DMS53 (cell line): ENCODE results near the gene FBXO41.

ENCODE experiments used
- DNase-seq: peaks from one replicate; lab custom pipeline; 2025; lab: John Stamatoyannopoulos, UW

FBXO41 gene, protein sequence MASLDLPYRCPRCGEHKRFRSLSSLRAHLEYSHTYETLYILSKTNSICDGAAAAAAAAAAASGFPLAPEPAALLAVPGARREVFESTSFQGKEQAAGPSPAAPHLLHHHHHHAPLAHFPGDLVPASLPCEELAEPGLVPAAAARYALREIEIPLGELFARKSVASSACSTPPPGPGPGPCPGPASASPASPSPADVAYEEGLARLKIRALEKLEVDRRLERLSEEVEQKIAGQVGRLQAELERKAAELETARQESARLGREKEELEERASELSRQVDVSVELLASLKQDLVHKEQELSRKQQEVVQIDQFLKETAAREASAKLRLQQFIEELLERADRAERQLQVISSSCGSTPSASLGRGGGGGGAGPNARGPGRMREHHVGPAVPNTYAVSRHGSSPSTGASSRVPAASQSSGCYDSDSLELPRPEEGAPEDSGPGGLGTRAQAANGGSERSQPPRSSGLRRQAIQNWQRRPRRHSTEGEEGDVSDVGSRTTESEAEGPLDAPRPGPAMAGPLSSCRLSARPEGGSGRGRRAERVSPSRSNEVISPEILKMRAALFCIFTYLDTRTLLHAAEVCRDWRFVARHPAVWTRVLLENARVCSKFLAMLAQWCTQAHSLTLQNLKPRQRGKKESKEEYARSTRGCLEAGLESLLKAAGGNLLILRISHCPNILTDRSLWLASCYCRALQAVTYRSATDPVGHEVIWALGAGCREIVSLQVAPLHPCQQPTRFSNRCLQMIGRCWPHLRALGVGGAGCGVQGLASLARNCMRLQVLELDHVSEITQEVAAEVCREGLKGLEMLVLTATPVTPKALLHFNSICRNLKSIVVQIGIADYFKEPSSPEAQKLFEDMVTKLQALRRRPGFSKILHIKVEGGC

DNA sequence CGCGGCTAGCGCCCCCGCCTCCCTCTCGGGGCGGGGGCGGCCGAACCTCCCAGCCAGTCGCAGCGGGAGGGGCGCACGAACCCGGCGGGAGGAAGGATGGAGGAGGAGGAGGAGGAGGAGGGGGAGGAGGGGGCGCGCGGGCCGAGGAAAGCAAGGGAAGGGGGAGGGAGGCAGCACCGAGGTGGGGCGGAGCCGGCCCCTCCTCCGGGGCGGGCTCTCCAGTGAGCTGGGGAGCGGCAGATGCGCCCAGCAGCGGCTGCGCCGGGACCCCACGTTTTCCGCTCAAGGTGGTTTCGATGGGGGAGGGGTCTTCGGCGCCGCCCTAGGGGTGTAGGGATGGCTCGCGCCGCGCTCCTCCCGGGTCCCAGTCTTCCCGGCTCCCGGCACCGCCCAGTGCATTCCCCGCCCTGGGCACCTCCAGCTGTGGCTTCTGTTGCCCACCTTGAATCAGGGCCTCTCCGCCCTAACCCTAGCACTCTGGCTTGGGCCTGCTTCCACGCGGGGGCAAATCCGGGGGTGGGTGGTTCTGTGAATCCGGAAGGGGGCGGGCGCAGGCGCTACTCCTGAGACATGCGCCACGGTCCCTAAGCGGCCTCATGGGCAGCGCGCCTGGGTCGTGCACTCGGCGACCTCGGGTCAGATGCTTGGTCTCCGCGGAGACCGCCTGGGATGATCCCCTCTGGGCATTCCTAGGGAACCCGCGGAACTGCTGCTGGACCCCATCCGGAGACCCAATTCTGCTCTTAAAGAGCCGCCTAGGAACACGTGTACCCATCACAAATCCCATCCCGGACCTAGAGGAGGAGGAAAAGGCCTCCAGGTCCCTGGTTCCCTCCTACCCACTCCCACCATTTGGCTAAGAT lies at the start of gene FBXO41:
FBXO41 (minus strand) TSS at position 183 of the 863 bp plus-strand sequence. CDS start 14,848 bp downstream, outside the sequence.
- peak; percentile 85 for DNase-seq

DNA sequence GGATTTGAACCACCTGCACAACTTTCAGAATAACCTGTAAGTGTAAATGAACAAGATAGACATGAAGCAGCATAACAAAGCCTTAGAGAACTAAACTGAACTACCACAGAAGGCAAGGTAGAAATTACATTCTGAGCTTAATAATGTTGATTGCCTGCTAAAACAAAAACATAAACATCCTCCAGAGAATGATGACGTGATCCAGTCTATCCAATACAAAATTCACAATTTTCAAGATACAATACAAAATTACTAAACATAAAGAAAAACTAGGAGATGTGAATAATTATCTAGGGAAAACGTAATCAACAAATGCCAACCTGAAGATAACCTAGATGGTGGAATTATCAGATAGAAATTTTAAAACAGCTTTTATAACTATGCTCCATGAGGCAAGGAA lies 49.8 kb upstream of the FBXO41 start:
- DNase-seq = no peak

DNA sequence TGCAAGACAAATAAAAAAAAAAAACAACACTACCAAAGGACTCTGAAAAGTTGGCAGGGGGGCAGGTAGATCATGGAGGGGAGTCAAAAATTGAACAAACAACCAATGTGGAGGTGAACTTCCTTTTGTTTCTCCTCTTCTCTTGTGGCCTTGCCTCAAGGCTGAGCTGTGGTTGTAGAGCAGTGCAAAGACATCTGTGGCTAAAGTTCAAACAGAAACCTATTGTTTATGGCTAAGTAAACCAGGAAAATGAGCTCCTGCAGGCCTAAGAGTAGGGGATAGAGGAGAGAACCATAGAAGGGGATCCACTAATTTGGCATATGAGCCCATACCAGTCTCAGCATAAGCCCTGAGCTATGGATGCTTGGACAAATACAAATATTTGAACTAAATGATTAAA lies 49.3 kb upstream of the FBXO41 start:
- peak; percentile 93 for DNase-seq

DNA sequence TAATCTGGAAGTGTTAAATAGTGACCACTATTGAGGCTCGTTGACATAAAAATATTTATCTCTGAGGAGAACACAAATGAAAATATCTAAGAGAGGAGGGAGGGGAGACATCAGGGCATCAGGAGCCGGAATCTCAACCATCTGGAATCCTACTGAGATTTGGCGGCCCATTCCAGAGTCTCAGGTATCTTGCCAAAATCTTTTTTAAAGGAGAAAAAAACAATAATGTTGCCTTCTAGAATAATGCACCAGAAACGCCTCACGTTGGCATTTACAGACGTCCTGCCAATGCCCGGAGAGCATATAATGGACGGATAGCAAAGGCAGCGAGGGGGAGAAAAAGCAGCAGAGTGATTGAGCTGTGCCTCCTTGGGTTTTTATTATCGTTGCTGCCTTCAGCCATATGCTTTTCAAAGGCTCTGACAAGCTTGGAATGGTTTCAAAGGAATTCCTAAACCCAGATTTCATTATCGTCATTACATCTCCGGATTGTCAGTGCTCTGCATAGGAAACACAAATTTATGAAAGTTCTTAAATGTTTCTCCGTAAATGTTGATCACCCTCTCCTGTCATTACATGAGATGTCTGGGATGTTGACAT lies 39.9 kb upstream of the FBXO41 start:
- no peak for DNase-seq

DNA sequence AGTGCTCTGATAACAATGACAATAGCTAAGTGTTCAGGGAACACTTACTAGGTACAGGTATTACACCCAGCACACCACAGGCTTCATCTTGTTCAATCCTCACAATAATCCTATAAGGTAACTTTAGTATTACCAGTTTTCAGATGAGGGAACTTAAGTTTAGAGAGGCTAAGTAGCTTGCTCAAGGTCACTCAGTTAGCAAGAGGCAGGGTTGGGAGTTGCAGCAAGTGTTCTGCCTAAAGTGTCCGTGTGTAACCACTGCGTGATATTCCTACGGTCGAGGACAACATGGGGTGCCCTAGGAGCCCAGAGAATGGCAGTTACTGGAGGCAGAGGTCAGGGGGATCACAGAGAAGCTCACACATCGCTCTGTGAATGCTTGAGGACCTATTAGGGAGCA lies 39.3 kb upstream of the FBXO41 start:
- DNase-seq = no peak

DNA sequence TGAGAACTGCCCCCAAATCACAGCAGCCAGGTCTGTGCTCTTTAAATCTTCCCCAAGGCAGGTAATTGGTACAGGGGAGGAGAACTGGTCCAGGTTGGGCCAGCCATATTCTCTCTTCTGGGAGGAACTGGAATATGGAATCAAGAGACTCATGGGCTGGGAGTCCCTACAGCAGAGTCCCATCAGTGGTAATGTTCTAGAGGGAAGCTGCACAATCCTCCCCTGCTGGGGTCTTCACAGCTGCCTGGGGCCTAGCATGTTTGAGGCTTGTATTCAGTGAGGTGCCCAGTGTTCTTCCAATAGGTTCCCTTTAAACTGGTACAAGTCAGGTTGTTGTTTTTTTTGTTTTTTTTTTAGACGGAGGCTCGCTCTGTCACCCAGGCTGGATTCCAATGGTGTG lies 30.2 kb upstream of the FBXO41 start:
- no peak for DNase-seq

DNA sequence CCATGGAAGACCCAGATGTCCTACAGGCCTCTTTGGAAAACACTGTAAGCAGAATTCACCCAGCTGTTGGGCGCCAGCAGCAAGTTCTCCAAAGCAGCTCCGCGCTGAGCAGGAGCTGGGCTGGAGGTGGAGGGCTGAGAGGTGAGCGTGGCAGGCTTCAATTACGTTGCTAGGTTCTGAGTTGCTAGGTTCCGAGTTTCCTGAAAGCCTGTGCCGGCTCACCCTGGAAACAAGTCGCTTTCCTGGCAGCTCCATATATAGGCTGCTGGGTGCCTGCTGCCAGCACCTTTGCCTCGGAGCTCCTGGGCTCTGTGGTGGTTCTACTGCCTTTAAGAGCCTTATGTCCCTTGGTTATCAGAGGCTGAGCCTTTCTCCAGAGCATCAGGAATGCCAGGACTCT lies 23.4 kb upstream of the FBXO41 start:
- DNase-seq = no peak

DNA sequence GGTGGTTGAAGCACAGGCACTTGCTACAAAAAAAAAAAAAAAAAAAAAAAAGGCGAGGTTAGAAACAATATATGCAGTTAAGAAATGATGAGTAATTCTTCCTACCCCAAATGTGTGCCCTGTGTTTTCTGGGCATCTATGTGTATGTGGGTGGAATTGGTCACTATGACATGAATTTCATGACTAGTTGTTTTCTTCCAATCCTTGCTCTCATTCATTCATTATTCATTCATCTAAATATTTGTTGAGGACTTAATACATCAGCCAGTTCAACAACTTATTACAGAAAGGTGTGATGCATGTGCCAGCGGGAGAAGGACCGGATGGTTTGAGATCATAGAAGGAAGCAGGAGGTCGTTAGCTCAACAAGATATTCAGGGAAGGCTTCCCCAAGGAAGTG lies 17.4 kb upstream of the FBXO41 start:
- no peak for DNase-seq

DNA sequence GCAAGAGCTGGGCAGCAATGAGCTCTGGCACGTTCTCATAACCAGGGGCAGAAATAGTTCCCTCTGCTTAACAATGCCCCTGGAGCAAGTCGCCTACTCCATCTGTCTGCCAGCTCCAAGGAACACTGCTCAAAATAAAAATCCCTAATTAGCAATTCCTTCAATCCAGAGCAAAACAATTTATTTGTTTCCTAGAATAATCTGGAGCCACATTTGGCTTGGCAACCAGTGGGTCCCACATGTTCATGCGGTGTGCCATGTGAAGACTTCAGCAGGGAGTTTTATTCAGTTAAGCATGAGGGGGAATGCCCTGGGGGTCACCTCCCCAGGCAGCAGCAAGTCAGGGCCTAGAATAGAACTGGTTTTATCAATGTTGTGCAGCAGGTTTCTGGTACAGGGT lies 16.6 kb upstream of the FBXO41 start:
- DNase-seq = no peak

DNA sequence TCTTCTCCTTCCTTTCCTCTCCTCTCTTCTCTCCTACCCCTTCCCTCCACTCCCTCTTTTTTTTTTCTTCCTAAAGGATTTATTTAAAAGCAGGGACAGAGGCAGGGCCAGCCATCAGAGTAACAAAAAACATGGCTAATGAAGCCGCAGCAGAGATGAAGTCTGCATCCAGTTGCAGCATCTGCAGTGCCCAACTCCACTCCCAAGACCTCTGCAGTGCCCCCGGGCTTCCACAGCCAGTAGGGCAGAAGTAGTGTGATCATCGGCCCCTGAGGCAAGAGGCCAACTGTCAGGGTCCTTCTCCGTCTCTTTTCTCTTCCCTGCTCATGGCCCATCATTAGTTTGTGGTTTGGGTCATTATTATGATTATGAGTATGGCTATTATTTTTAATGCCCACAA lies 13.3 kb upstream of the FBXO41 start:
- no peak for DNase-seq

DNA sequence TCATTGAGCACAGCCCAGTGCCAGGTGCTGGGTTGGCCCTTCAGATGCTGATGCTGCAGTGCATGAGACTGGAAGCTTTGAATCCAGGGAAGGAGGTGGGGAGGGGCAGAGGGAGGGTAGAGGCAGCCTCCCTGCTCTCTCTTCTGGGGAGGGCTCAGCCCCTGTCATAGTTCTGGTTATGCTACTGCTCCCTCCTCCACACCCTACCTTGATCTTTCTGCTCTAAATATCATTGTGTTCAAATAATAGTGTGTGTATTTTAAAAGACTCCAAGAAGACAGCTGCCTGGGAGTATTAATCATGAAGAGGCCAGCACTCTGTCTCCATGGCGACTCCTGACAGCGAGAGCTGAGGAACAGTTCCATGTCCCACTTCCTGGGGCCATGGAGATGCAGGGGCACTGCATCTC lies 12.9 kb upstream of the FBXO41 start:
- peak; percentile 82 for DNase-seq

DNA sequence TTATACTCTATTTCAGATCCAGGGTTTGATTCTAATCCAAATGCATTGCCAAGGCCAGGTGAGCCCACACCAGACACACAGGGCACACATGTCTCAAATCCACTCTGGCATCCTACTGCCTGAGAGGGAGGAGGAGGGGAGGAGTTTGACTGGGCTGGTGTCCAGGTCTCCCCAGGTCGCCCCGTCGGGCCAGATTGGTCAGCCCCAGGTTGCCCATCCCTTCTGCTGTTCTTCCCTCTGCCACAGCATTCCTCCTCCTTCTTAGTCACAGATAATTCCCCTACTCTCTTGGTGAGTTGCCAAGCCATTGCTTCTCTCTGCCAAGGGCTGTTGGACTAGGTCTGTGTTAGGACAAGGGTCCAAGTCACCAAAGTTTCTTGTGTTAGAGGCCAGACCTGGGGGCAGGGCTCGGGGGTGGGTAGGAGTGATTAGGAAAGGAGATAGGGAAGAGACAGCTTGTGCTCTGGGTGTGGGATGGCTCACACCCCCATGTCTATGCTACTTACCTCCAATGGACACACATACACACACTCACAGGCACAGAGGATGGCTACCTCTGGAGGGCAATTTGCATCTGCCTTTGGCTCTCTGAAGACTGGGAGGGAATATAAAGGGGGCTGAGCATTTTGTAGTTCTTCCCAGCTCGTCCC lies 11.6 kb upstream of the FBXO41 start:
- DNase-seq = no peak

DNA sequence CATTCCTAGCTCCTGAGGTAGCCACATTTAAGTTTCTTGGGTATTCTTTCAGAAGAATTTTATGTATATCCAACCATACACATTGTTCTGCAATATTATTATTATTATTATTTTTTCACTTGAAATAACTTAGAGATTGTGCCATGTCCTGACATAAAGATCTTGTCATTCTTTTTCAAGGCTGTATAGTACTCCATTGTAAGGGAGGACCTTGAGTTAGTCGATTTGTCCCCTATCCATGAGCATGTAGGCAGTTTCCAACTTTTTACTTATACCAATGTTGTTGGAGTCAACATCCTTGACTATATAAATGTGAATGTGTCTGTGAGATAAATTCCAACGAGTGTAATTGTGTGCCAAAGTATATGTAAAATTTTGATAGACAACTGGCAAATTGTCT lies 10.0 kb upstream of the FBXO41 start:
- DNase-seq = no peak

DNA sequence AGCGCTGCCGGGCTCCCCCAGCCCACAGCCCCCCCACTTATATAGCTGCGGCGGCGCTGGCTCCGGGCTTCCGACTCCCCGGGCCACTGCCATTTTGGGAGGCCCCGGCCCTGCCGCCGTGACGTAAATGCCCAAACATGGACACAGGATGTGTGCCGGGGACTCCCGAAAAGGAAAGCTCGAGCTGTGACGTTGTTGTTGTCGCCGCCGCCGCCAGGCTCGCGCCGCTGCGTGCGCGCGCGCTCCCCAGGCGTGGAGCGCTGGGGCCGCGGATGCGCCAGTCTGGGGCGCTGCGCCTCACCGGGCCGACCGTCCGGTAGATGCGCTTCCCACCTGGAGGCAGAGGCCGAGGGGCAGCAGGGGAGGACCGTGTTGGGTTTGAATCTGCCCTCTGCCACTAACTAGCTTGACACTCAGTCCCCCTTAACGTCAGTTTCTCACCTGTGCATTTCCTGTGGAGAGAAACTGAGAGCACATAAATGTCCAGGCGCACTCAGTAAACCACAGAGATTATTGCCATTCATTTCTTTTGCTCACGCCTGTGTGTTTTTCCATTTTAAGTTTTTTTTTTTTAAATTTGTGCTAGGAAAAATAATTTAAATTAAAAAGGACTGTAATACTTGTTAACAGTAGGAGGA lies 9.4 kb upstream of the FBXO41 start, which contains the start of gene EGR4:
EGR4 (minus strand) TSS at position 15 of the 638 bp plus-strand sequence. CDS start 231 bp downstream, outside the sequence.
- peak; percentile 97 for DNase-seq

DNA sequence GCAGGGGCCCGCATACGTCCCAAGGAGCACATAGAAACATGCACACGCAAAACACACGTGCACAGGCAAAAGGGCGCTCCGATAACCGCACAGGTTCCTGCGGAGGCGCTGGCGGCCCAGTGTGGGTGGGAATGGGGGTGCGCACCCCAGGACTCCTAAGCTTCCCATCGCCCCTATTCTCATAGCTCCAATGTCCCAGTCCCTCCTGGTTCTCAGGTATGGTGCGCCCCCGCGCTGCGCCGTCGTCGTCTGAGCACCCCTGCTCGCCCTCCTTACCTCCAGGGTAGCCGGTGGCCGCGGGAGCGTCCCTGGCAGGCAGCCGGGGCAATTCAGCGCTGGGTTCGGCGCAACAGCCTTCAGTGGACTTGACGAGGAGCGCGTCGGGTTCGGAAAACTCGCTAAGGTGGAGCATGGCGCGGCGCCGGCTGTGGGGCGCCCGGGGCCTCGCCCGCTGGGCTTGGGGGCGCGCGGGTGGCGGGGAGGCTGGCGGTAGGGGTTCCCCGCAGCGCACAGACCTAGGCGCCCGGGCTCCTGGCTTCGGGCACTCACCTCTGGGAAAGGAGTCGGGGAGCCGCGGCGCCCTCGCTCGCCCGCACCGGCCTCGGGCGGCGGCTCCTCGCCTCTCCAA lies 8.7 kb upstream of the FBXO41 start:
- DNase-seq = peak; percentile 78

DNA sequence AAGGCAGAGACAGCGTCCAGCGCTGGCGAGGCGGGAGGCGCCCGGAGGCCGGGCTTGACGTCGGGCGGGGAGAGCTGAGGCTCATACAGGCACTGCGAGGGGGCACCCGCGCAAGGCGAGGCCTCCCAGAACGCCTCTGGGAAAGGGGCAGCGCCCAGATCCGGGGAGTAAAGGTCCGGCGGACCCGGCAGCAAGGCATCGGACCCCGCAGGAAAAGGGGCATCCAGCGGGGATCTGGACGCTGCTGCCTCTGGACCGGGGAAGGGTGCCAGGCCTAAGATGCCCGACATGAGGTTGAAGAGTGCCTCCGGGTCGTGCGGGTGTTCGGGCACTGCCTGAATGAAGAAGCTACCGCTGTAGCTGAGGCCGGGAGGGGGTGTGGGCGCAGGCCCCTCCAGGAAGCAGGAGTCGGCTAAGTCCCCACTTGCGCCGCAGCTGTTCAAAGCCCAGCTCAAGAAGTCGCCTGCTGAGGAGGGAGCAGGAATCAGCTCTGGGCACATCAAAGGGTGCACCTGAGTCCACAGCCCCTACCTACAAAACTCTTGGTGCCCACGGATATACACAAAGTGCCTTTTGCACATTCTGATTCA lies 8.1 kb upstream of the FBXO41 start:
- DNase-seq = peak; percentile 70

DNA sequence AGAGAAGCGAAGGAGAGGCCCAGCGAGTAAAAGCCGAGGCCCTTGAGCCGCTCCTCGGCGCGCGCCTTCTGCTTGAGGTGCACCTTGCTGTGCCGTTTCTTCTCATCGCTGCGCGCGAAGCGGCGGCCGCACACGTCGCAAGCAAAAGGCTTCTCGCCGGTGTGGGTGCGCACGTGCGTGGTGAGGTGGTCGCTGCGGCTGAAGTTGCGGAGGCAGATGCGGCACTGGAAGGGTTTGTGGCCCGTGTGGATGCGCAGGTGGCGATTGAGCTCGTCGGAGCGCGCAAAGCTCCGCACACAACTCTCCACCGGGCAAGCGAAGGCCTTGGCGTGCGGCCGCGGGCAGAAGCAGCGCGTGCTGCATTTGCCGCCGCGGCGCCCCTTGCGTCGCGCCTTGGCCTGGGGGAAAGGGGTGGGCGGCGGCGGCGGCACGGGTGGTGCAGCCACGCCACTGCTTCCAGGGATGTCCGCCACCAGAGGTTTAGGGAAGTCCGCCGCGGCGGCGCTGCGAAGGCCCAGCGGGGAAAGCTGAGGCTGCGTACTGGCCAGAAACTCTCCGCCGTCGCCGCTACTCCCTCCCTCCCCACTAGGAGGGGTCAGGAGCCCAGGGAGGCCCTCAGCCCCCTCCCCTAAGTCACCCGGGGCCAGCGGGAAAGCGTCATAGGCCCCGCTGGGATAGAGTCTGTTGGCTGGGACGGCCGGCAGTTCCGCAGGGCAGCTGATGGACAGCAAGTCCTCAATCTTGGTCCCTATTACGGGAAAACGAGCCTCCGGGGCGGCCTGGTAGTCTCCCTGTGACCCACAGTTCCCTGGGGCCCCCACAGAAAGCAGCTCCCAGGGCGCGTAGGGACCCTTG lies 7.4 kb upstream of the FBXO41 start:
- peak; percentile 80 for DNase-seq

DNA sequence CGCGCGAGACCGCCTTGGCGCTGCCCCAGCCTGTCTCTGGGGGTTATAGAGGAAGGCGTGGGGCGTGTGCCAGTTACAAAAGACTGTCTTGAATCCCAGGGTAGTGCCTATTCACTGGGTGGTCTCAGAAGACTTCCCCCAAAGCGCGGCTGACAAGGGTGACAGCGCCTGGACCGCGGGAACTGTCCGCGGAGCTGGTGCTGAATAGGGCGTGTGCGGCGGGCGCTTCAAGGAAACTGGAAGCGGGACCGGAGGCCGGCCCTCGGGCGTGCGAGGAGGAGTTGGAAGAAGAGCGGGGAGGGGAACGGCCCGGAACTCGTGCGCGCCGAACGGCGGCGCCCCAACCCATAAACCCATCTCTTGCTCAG lies 6.8 kb upstream of the FBXO41 start:
- DNase-seq = peak; percentile 80
